ENCODE measurements around the gene ASB13. TPM values are rescaled to one million over a fixed set of nuclear protein-coding genes. Genes with fewer than 3 reads are reported as not detected.
A peak's percentile ranks its signal among the peaks of the same experiment; 100 is the strongest.

The ASB13 gene
- total and polyA plus RNA-seq, 2 experiments from 2014 or later: 16.9 to 18.1 TPM

DNA sequence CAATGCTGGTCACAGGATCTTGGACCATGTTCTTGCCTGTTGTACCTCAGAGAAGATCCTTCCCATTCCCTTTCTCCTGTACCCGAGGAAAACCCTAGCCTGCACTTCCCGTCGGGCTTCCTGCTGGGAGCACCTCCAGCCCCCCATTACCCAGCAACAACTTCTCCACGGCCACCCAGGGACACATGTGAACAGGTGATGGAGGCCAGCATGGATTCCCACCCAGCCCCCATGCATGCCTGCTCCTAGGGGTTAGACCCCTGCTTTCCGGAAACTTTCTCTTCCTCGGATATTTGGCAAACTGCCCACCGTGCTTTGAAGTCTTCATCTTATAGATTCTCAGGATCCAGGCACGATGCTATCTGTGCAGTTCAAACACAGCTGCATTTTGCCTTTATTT lies 74.3 kb downstream of the ASB13 start:
- no peak for DNase-seq (ENCODE audit: low spot score)
- no peaks in the 10 kb centered on the region for H4K20me1 ChIP-seq (ENCODE audit: insufficient read depth, poor library complexity, severe bottlenecking)
- WGBS (ENCODE audit: low lambda C conversion rate, missing lambda C conversion rate): 74% methylated on average over 8 of the region's 8 CpGs

DNA sequence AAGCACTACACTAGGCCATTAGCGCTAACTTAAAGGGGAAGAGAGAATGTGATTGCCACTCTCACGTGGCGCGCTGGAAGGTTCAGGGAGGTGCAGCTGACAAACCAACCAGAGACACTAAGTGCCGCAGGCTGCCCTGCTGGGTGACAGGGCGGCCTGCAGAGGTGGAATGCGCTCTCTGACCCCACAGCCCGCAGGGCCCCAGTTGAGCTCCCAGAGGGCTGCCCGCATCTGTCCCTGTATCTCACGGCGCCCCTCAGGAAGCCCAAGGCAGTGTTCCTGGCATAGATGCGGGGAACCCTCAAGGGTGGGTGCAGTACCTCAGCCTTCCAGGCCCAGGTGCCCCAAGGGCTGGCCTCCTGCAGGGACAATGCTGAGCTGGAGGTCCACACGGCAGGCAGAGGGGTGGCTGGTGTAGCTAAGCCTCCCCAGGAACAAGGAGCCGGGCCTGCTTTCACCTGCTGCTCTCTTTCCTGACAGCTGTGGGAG lies 75.0 kb downstream of the ASB13 start:
- no peaks in the 10 kb centered on the region for H3K27me3 ChIP-seq
- H3K4me2 ChIP-seq: no peak overlapping the region
- H2AFZ ChIP-seq: no peak overlapping the region
- H3K4me1 ChIP-seq (ENCODE audit: insufficient read depth): peaks cover 65% of the 10 kb centered on the region
- no peak overlapping the region for H3K27ac ChIP-seq
- H3K9me2 ChIP-seq (replicated peaks; ENCODE audit: insufficient read depth): no peaks in the 10 kb centered on the region
- no peaks in the 10 kb centered on the region for H3K9me3 ChIP-seq (ENCODE audit: low read depth)
- H3K4me3 ChIP-seq: no peak overlapping the region
- no peaks in the 10 kb centered on the region for H3K36me3 ChIP-seq (replicated peaks; ENCODE audit: insufficient read depth, low read depth)
- H3K79me2 ChIP-seq: no peaks in the 10 kb centered on the region
- no peak for DNase-seq (ENCODE audit: low spot score)
- 75% methylated on average over 14 of the region's 14 CpGs for WGBS (ENCODE audit: low lambda C conversion rate, missing lambda C conversion rate)
- TF ChIP-seq, protein P1, sequence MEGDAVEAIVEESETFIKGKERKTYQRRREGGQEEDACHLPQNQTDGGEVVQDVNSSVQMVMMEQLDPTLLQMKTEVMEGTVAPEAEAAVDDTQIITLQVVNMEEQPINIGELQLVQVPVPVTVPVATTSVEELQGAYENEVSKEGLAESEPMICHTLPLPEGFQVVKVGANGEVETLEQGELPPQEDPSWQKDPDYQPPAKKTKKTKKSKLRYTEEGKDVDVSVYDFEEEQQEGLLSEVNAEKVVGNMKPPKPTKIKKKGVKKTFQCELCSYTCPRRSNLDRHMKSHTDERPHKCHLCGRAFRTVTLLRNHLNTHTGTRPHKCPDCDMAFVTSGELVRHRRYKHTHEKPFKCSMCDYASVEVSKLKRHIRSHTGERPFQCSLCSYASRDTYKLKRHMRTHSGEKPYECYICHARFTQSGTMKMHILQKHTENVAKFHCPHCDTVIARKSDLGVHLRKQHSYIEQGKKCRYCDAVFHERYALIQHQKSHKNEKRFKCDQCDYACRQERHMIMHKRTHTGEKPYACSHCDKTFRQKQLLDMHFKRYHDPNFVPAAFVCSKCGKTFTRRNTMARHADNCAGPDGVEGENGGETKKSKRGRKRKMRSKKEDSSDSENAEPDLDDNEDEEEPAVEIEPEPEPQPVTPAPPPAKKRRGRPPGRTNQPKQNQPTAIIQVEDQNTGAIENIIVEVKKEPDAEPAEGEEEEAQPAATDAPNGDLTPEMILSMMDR (IDR thresholded peaks at IDR 0.05; ENCODE audit: poor library complexity): no peak
- TF ChIP-seq EZH2phosphoT487 (IDR thresholded peaks at IDR 0.05; ENCODE audit: low read depth, severe bottlenecking, unreplicated experiment): no peak
- TF ChIP-seq EZH2 (IDR thresholded peaks at IDR 0.05; ENCODE audit: borderline replicate concordance): no peak
- no peaks in the 10 kb centered on the region for H4K20me1 ChIP-seq (ENCODE audit: insufficient read depth, poor library complexity, severe bottlenecking)

More for the DNA sequence above, 74.3 kb downstream of the ASB13 start:
- Histone ChIP-seq H3K9me3 (ENCODE audit: low read depth) (no peaks in the 10 kb centered on the region), H3K4me2 (no peak overlapping the region), H2AFZ (no peak overlapping the region), H3K36me3 (replicated peaks; ENCODE audit: insufficient read depth, low read depth) (no peaks in the 10 kb centered on the region), H3K4me1 (ENCODE audit: insufficient read depth) (peaks cover 59% of the 10 kb centered on the region), H3K79me2 (no peaks in the 10 kb centered on the region), H3K27me3 (no peaks in the 10 kb centered on the region), H3K9me2 (replicated peaks; ENCODE audit: insufficient read depth) (no peaks in the 10 kb centered on the region), H3K4me3 (no peak overlapping the region), H3K27ac (peak overlapping the region; percentile 20)
- TF ChIP-seq EZH2phosphoT487 (IDR thresholded peaks at IDR 0.05; ENCODE audit: low read depth, severe bottlenecking, unreplicated experiment): no peak
- no peak for TF ChIP-seq EZH2 (IDR thresholded peaks at IDR 0.05; ENCODE audit: borderline replicate concordance)
- TF ChIP-seq, protein P1 (IDR thresholded peaks at IDR 0.05; ENCODE audit: poor library complexity): no peak

DNA sequence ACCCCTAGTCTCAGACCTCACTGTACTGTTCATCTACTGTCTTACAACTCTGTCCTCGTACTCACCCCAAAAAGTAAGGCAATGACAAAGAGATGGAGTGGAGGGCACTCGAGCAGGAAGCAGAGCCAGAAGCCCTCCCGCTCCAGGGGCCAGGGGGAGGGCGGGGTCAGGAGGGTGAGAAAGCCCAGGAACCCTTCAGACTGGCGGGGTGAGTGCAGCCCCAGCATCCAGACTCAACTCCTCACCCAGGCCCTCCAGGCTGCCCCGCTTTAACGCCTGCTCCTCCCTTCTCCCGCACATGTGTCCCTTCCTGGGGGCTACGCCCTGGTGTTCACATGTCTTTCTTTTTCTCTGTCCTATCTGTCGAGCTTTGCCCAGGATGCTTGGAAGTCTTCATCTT lies 75.6 kb downstream of the ASB13 start:
- Histone ChIP-seq H3K79me2 (no peaks in the 10 kb centered on the region), H3K27me3 (no peaks in the 10 kb centered on the region), H2AFZ (no peak overlapping the region), H3K27ac (no peak overlapping the region), H3K4me1 (ENCODE audit: insufficient read depth) (peaks cover 65% of the 10 kb centered on the region), H3K9me2 (replicated peaks; ENCODE audit: insufficient read depth) (no peaks in the 10 kb centered on the region), H3K9me3 (ENCODE audit: low read depth) (no peaks in the 10 kb centered on the region), H3K4me2 (no peak overlapping the region), H3K4me3 (no peak overlapping the region), H3K36me3 (replicated peaks; ENCODE audit: insufficient read depth, low read depth) (no peaks in the 10 kb centered on the region), H4K20me1 (ENCODE audit: insufficient read depth, poor library complexity, severe bottlenecking) (no peaks in the 10 kb centered on the region)
- 79% methylated on average over 10 of the region's 10 CpGs for WGBS (ENCODE audit: low lambda C conversion rate, missing lambda C conversion rate)
- TF ChIP-seq EZH2 (IDR thresholded peaks at IDR 0.05; ENCODE audit: borderline replicate concordance): no peak
- TF ChIP-seq, protein P1 (IDR thresholded peaks at IDR 0.05; ENCODE audit: poor library complexity): no peak
- no peak for TF ChIP-seq EZH2phosphoT487 (IDR thresholded peaks at IDR 0.05; ENCODE audit: low read depth, severe bottlenecking, unreplicated experiment)
- DNase-seq (ENCODE audit: low spot score): no peak
